ENCODE data around the gene GOLGA1.

Gene GOLGA1

GRCh38 chr9:124940894-124941678 lies at the start of gene GOLGA1:
Gene GOLGA1 (minus strand): TSS chr9:124941083. CDS start chr9:124938711, 2,372 bp downstream.
- peak; percentile 74 for DNase-seq (ENCODE audit: low read depth)
- no peak for TF ChIP-seq CTCF (IDR thresholded peaks at IDR 0.05; ENCODE audit: control insufficient read depth, insufficient read depth, low read depth, low read length, missing control alignments)
- peak within 1 kb of the TSS; percentile 86 for H3K4me3 ChIP-seq (ENCODE audit: control insufficient read depth, low read depth, low read length)

- H3K4me3 ChIP-seq (ENCODE audit: control insufficient read depth, low read depth, low read length), result no peak overlapping the region
- TF ChIP-seq CTCF (IDR thresholded peaks at IDR 0.05; ENCODE audit: control insufficient read depth, insufficient read depth, low read depth, low read length, missing control alignments), result no peak
- no peak for DNase-seq (ENCODE audit: low read depth)
These were observed 42.8 kb upstream of the GOLGA1 start for GRCh38 chr9:124983698-124984097.

GRCh38 chr9:124980431-124980830 lies 39.5 kb upstream of the GOLGA1 start:
- H3K4me3 ChIP-seq (ENCODE audit: control insufficient read depth, low read depth, low read length), result no peak overlapping the region
- DNase-seq (ENCODE audit: low read depth), result no peak
- TF ChIP-seq CTCF (IDR thresholded peaks at IDR 0.05; ENCODE audit: control insufficient read depth, insufficient read depth, low read depth, low read length, missing control alignments), result no peak

GRCh38 chr9:124975131-124975530 lies 34.2 kb upstream of the GOLGA1 start:
- no peak for DNase-seq (ENCODE audit: low read depth)
- no peak for TF ChIP-seq CTCF (IDR thresholded peaks at IDR 0.05; ENCODE audit: control insufficient read depth, insufficient read depth, low read depth, low read length, missing control alignments)
- no peak overlapping the region for H3K4me3 ChIP-seq (ENCODE audit: control insufficient read depth, low read depth, low read length)

- TF ChIP-seq CTCF (IDR thresholded peaks at IDR 0.05; ENCODE audit: control insufficient read depth, insufficient read depth, low read depth, low read length, missing control alignments), result no peak
- no peak overlapping the region for H3K4me3 ChIP-seq (ENCODE audit: control insufficient read depth, low read depth, low read length)
- DNase-seq (ENCODE audit: low read depth), result no peak
These were observed 32.9 kb upstream of the GOLGA1 start for GRCh38 chr9:124973807-124974206.

- DNase-seq (ENCODE audit: low read depth), result no peak
- no peak for TF ChIP-seq CTCF (IDR thresholded peaks at IDR 0.05; ENCODE audit: control insufficient read depth, insufficient read depth, low read depth, low read length, missing control alignments)
These were observed 31.4 kb upstream of the GOLGA1 start for GRCh38 chr9:124972241-124972770.

More at GRCh38 chr9:124972241-124972770, 31.4 kb upstream of the GOLGA1 start:
- no peak overlapping the region for H3K4me3 ChIP-seq (ENCODE audit: control insufficient read depth, low read depth, low read length)
